Caco-2 (cell line): ENCODE data around the gene MIA2. TPM values are rescaled to one million over a fixed set of nuclear protein-coding genes. Genes with fewer than 3 reads are reported as not detected.
A peak's percentile ranks its signal among the peaks of the same experiment; 100 is the strongest.

Source experiments
- BruUV-seq: library from RNA; stranded (reverse); fragments of 400-500 nt; replicated peaks from 2 replicates; lab custom pipeline; 2021; lab: Mats Ljungman, UMichigan
- CTCF ChIA-PET: fragments of 300-600 bp; sonication (Branson Sonifier 250); formaldehyde crosslinking; loops from one replicate; lab custom pipeline; 2022; ENCODE audit warnings: antibody characterized with exemption; lab: Charles Lee
- POLR2A ChIA-PET: fragments of 300-600 bp; sonication (Branson Sonifier 250); formaldehyde crosslinking; loops from one replicate; lab custom pipeline; 2022; ENCODE audit warnings: antibody characterized with exemption; lab: Charles Lee
- DNase-seq, 2 experiments: peaks; one replicate each; pipeline versions ENCODE4 v3.0.0 to v3.0.0-alpha.2; 2020 to 2022
- H3K27me3 ChIP-seq: replicated peaks from 2 replicates; pipeline ENCODE4 v1.6.0; 2011; ENCODE audit warnings: low read length; ENCODE audit not compliant: control insufficient read depth, insufficient read depth
- H3K36me3 ChIP-seq: 2 replicates; pipeline ENCODE4 v1.5.1; 2011; ENCODE audit warnings: low read length; ENCODE audit not compliant: control insufficient read depth, insufficient read depth
- H3K4me1 ChIP-seq: fragments of 250-450 bp; sonication (Bioruptor Pico); 2 replicates; pipeline ENCODE4 v1.5.1; 2020; ENCODE audit warnings: mild to moderate bottlenecking
- H3K4me3 ChIP-seq: 2 replicates; pipeline ENCODE4 v1.5.1; 2011; ENCODE audit warnings: low read depth, mild to moderate bottlenecking, control low read depth, low read length
- H3K9me3 ChIP-seq: fragments of 250-450 bp; sonication (Bioruptor Pico); 2 replicates; pipeline ENCODE4 v1.5.1; 2020; ENCODE audit warnings: mild to moderate bottlenecking, moderate library complexity
- H3K27ac Mint-ChIP-seq: one replicate; pipeline ENCODE4 v1.8.0; 2022; ENCODE audit warnings: mixed read lengths; ENCODE audit not compliant: unreplicated experiment
- H3K27me3 Mint-ChIP-seq: one replicate; pipeline ENCODE4 v1.8.0; 2022; ENCODE audit warnings: mixed read lengths; ENCODE audit not compliant: insufficient read depth, unreplicated experiment
- H3K36me3 Mint-ChIP-seq: one replicate; pipeline ENCODE4 v1.8.0; 2022; ENCODE audit warnings: mild to moderate bottlenecking, mixed read lengths; ENCODE audit not compliant: insufficient read depth, unreplicated experiment
- H3K4me1 Mint-ChIP-seq: one replicate; pipeline ENCODE4 v1.8.0; 2022; ENCODE audit warnings: low read depth, mixed read lengths; ENCODE audit not compliant: unreplicated experiment
- H3K4me3 Mint-ChIP-seq: one replicate; pipeline ENCODE4 v1.8.0; 2022; ENCODE audit warnings: mild to moderate bottlenecking, moderate library complexity, mixed read lengths; ENCODE audit not compliant: unreplicated experiment
- H3K9me3 Mint-ChIP-seq: one replicate; pipeline ENCODE4 v1.8.0; 2022; ENCODE audit warnings: mixed read lengths; ENCODE audit not compliant: unreplicated experiment
- intact Hi-C: fragments of 100-400 bp; cut with micrococcal nuclease; formaldehyde crosslinking; loops from one replicate; pipeline ENCODE4 v1.10.0; 2022; ENCODE audit not compliant: unreplicated experiment
- total RNA-seq: library from RNA; stranded (reverse); gene quantifications from 2 replicates; pipeline ENCODE4 v1.2.3, GENCODE V29; 2022
- TF ChIP-seq, protein P1 (sequence below), 2 experiments: fragments of 200-600 bp in 1 of 2; IDR thresholded peaks; 1 replicate in 1 of 2; 2 replicates in 1 of 2; pipeline versions ENCODE4 v1.5.1 to v1.8.0; 2011 to 2022; ENCODE audit warnings: antibody characterized with exemption in 1 of 2, control low read depth in 1 of 2, inconsistent platforms in 1 of 2, low read depth in 1 of 2, low read length in 1 of 2, mild to moderate bottlenecking in 1 of 2, moderate library complexity in 1 of 2; ENCODE audit not compliant: insufficient read depth in 1 of 2, severe bottlenecking in 1 of 2, unreplicated experiment in 1 of 2

Gene MIA2
- total RNA-seq, 1 experiment from 2014 or later = 71.5 TPM

DNA sequence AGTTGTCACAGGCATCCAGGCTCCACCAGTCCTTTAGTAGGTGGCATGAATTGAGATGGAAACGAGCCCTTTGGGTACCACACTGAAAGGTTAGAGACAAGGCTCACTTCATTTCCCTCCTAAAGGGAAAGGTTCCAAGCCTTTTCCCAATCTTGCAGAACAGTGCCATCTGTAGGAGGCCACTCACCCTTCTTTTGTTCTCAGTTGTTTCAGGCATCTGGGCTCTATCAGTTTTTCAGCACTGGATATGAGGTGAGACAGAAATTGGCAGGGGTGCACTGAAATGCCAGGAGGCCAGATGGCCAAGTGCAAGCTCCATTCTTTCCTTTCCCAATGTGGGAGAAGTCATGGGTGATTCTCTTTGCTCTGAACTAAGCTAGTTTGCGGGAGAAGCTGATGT is 183.3 kb downstream of the MIA2 start:
- H3K36me3 Mint-ChIP-seq = no peaks in the 10 kb centered on the region
- Histone ChIP-seq H3K36me3 (no peaks in the 10 kb centered on the region), H3K4me1 (no peaks in the 10 kb centered on the region), H3K9me3 (peaks cover 4% of the 10 kb centered on the region; the same call in 1 of the 2 replicates), H3K27me3 (no peaks in the 10 kb centered on the region), H3K4me3 (no peak overlapping the region)
- no peaks in the 10 kb centered on the region for H3K4me1 Mint-ChIP-seq
- no peak overlapping the region for H3K4me3 Mint-ChIP-seq
- no peaks in the 10 kb centered on the region for H3K27me3 Mint-ChIP-seq
- no TSS peak for BruUV-seq
- TF ChIP-seq, protein P1, sequence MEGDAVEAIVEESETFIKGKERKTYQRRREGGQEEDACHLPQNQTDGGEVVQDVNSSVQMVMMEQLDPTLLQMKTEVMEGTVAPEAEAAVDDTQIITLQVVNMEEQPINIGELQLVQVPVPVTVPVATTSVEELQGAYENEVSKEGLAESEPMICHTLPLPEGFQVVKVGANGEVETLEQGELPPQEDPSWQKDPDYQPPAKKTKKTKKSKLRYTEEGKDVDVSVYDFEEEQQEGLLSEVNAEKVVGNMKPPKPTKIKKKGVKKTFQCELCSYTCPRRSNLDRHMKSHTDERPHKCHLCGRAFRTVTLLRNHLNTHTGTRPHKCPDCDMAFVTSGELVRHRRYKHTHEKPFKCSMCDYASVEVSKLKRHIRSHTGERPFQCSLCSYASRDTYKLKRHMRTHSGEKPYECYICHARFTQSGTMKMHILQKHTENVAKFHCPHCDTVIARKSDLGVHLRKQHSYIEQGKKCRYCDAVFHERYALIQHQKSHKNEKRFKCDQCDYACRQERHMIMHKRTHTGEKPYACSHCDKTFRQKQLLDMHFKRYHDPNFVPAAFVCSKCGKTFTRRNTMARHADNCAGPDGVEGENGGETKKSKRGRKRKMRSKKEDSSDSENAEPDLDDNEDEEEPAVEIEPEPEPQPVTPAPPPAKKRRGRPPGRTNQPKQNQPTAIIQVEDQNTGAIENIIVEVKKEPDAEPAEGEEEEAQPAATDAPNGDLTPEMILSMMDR (IDR thresholded peaks at IDR 0.05; ENCODE audit: insufficient read depth in 1 of 2, low read depth in 1 of 2, low read length in 1 of 2, severe bottlenecking in 1 of 2, unreplicated experiment in 1 of 2) = peak in 1 of 2 experiments; percentile 27
- H3K9me3 Mint-ChIP-seq = peaks cover 24% of the 10 kb centered on the region
- intact Hi-C loops = loop anchor here (1.0 kb wide), 1 partner anchor 310 kb away; no protein-coding TSS in a partner anchor
- peak in 1 of 2 experiments; percentile 46 for DNase-seq
- no peak overlapping the region for H3K27ac Mint-ChIP-seq
- ChIA-PET POLR2A (no interaction called here), CTCF (no interaction called here)

- Histone ChIP-seq H3K9me3 (no peaks in the 10 kb centered on the region), H3K4me3 (no peak overlapping the region), H3K27me3 (no peaks in the 10 kb centered on the region), H3K36me3 (no peaks in the 10 kb centered on the region), H3K4me1 (no peaks in the 10 kb centered on the region)
- intact Hi-C loops = no loop called here
- no peaks in the 10 kb centered on the region for H3K4me1 Mint-ChIP-seq
- no peak for DNase-seq
- H3K36me3 Mint-ChIP-seq = no peaks in the 10 kb centered on the region
- H3K27ac Mint-ChIP-seq = no peak overlapping the region
- BruUV-seq = no TSS peak
- H3K9me3 Mint-ChIP-seq = peaks cover 15% of the 10 kb centered on the region
- no peaks in the 10 kb centered on the region for H3K27me3 Mint-ChIP-seq
- POLR2A ChIA-PET = no interaction called here
- TF ChIP-seq, protein P1 (IDR thresholded peaks at IDR 0.05; ENCODE audit: insufficient read depth in 1 of 2, low read depth in 1 of 2, low read length in 1 of 2, severe bottlenecking in 1 of 2, unreplicated experiment in 1 of 2) = peak in 1 of 2 experiments; percentile 22
- CTCF ChIA-PET = no interaction called here
- no peak overlapping the region for H3K4me3 Mint-ChIP-seq
Measured at GRCh38 chr14:39419272-39419671, 185.6 kb downstream of the MIA2 start.

GRCh38 chr14:39422243-39422642 is 188.5 kb downstream of the MIA2 start:
- Histone ChIP-seq H3K27me3 (no peaks in the 10 kb centered on the region), H3K9me3 (no peaks in the 10 kb centered on the region), H3K36me3 (no peaks in the 10 kb centered on the region), H3K4me3 (no peak overlapping the region), H3K4me1 (no peaks in the 10 kb centered on the region)
- Mint-ChIP-seq H3K27me3 (no peaks in the 10 kb centered on the region), H3K9me3 (no peaks in the 10 kb centered on the region), H3K4me3 (no peak overlapping the region), H3K36me3 (no peaks in the 10 kb centered on the region), H3K4me1 (peaks cover 10% of the 10 kb centered on the region), H3K27ac (no peak overlapping the region)
- BruUV-seq = no TSS peak
- no peak for DNase-seq
- intact Hi-C loops = no loop called here
- TF ChIP-seq, protein P1 (IDR thresholded peaks at IDR 0.05; ENCODE audit: insufficient read depth in 1 of 2, low read depth in 1 of 2, low read length in 1 of 2, severe bottlenecking in 1 of 2, unreplicated experiment in 1 of 2) = no peak
- POLR2A ChIA-PET = no interaction called here
- CTCF ChIA-PET = no interaction called here
